NCI-H2107 (cell line): ENCODE results near the gene SPTBN5.

Experiments used
- DNase-seq: peaks from one replicate; lab custom pipeline; 2025; lab: John Stamatoyannopoulos, UW

The SPTBN5 gene

GRCh38 chr15:41804916-41805666, 88.8 kb downstream of the SPTBN5 start:
- DNase-seq: no peak

- DNase-seq: no peak
Observed at GRCh38 chr15:41804361-41804760, 89.5 kb downstream of the SPTBN5 start.

- DNase-seq: no peak
Observed at GRCh38 chr15:41801850-41802455, 91.9 kb downstream of the SPTBN5 start.

GRCh38 chr15:41801185-41801584, 92.7 kb downstream of the SPTBN5 start:
- no peak for DNase-seq

- DNase-seq: no peak
Observed at GRCh38 chr15:41799488-41799805, 94.4 kb downstream of the SPTBN5 start.

GRCh38 chr15:41798607-41799487, 95.0 kb downstream of the SPTBN5 start:
- DNase-seq: no peak
